Endothelial cell of umbilical vein (primary cell): ENCODE data around the gene NSFL1C. TPM values are rescaled to one million over a fixed set of nuclear protein-coding genes. Genes with fewer than 3 reads are reported as not detected.

Experiments used
- BruUV-seq: library from RNA; stranded (reverse); fragments of 400-500 nt; replicated peaks from 2 replicates; lab custom pipeline; 2021; lab: Mats Ljungman, UMichigan
- CTCF ChIA-PET: fragments of 300-600, 350-600 bp; sonication (Branson Sonifier 250); formaldehyde crosslinking; loops from one replicate; lab custom pipeline; 2021; ENCODE audit warnings: antibody characterized with exemption, inconsistent platforms; lab: Charles Lee
- POLR2A ChIA-PET: fragments of 300-600, 350-600 bp; sonication (Branson Sonifier 250); formaldehyde crosslinking; loops from one replicate; lab custom pipeline; 2021; ENCODE audit warnings: antibody characterized with exemption, inconsistent platforms; lab: Charles Lee
- DNase-seq: peaks from one replicate; pipeline ENCODE4 v3.0.0-alpha.2; 2011; ENCODE audit warnings: low read depth, low spot score
- FAIRE-seq: peaks from 2 replicates; lab custom pipeline; 2011; peaks lifted over from hg19 to GRCh38; lab: Jason Lieb, UNC
- H2AFZ ChIP-seq: 2 replicates; pipeline ENCODE4 v1.6.0; 2012; ENCODE audit warnings: low read depth, low read length, control low read depth, inconsistent platforms
- H3K27ac ChIP-seq: 2 replicates; pipeline ENCODE4 v1.5.1; 2011; ENCODE audit warnings: low read depth, mild to moderate bottlenecking, control low read depth, low read length, moderate library complexity; ENCODE audit not compliant: insufficient read depth
- H3K27me3 ChIP-seq, 2 experiments: 2 replicates each; pipeline versions ENCODE4 v1.6.0 to v1.6.1; 2011; ENCODE audit warnings: low read length in 2 of 2, mixed read lengths in 1 of 2; ENCODE audit not compliant: control insufficient read depth in 2 of 2, insufficient read depth in 2 of 2
- H3K36me3 ChIP-seq, 2 experiments: 2 replicates in 1 of 2; 3 replicates in 1 of 2; pipeline ENCODE4 v1.5.1; 2011; ENCODE audit warnings: low read length in 2 of 2, mild to moderate bottlenecking in 1 of 2, moderate library complexity in 1 of 2; ENCODE audit not compliant: control insufficient read depth in 2 of 2, insufficient read depth in 2 of 2; ENCODE audit errors: extremely low read depth in 1 of 2
- H3K4me1 ChIP-seq: 3 replicates; pipeline ENCODE4 v1.5.1; 2011; ENCODE audit warnings: mild to moderate bottlenecking, low read length; ENCODE audit not compliant: control insufficient read depth, insufficient read depth; ENCODE audit errors: extremely low read depth
- H3K4me2 ChIP-seq: 2 replicates; pipeline ENCODE4 v1.6.1; 2011; ENCODE audit warnings: low read length, control low read depth, mixed read lengths; ENCODE audit not compliant: insufficient read depth
- H3K4me3 ChIP-seq, 3 experiments: fragments of 200-600 bp in 1 of 3; sonication (generic), shearing (Covaris generic) in 1 of 3; replicated peaks in 1 of 3; 2 replicates each; pipeline ENCODE4 v1.5.1; 2011 to 2016; ENCODE audit warnings: control low read depth in 3 of 3, low read length in 3 of 3, mild to moderate bottlenecking in 2 of 3, inconsistent platforms in 1 of 3, low read depth in 1 of 3, moderate library complexity in 1 of 3; ENCODE audit not compliant: insufficient read depth in 1 of 3
- H3K79me2 ChIP-seq: 2 replicates; pipeline ENCODE4 v1.6.0; 2012; ENCODE audit warnings: low read length, inconsistent platforms; ENCODE audit not compliant: control insufficient read depth, insufficient read depth
- H3K9ac ChIP-seq: replicated peaks from 2 replicates; pipeline ENCODE3; 2011; ENCODE audit warnings: low read length, control low read depth; ENCODE audit not compliant: insufficient read depth; ENCODE audit errors: extremely low read depth
- H3K9me1 ChIP-seq: replicated peaks from 3 replicates; pipeline ENCODE4 v1.6.0; 2011; ENCODE audit warnings: mild to moderate bottlenecking, low read length; ENCODE audit not compliant: control insufficient read depth, insufficient read depth; ENCODE audit errors: extremely low read depth
- H3K9me3 ChIP-seq: replicated peaks from 2 replicates; pipeline ENCODE4 v1.5.1; 2012; ENCODE audit warnings: low read length, inconsistent platforms; ENCODE audit not compliant: control insufficient read depth, insufficient read depth
- H4K20me1 ChIP-seq: replicated peaks from 2 replicates; pipeline ENCODE3; 2011; ENCODE audit warnings: mild to moderate bottlenecking, low read length; ENCODE audit not compliant: control insufficient read depth, insufficient read depth; ENCODE audit errors: extremely low read depth
- EZH2 ChIP-seq: IDR thresholded peaks from 2 replicates; pipeline ENCODE4 v1.6.1; 2012; ENCODE audit warnings: borderline replicate concordance, low read depth, mild to moderate bottlenecking, moderate library complexity, low read length, inconsistent platforms; ENCODE audit not compliant: severe bottlenecking
- FOS ChIP-seq: IDR thresholded peaks from 2 replicates; pipeline ENCODE4 v1.6.1; 2011; ENCODE audit warnings: mild to moderate bottlenecking, low read length, moderate library complexity, borderline replicate concordance; ENCODE audit not compliant: insufficient read depth
- GATA2 ChIP-seq: IDR thresholded peaks from 2 replicates; pipeline ENCODE4 v1.7.0; 2011; ENCODE audit warnings: low read depth, mild to moderate bottlenecking, moderate library complexity, mixed read lengths, low read length; ENCODE audit not compliant: insufficient read length, insufficient read depth
- MYC ChIP-seq: IDR thresholded peaks from one replicate; pipeline ENCODE4 v1.6.1; 2011; ENCODE audit warnings: mild to moderate bottlenecking, low read depth, low read length
- POLR2AphosphoS5 ChIP-seq: IDR thresholded peaks from 2 replicates; pipeline ENCODE4 v1.6.1; 2012; ENCODE audit warnings: low read depth, mild to moderate bottlenecking, control low read depth, low read length, moderate library complexity; ENCODE audit not compliant: insufficient read depth
- dilution Hi-C: fragments of 300-500 bp; cut with MboI; formaldehyde crosslinking; loops from one replicate; pipeline ENCODE4 v1.15.0; 2019; ENCODE audit warnings: low sequenced_read_pairs; ENCODE audit not compliant: extremely low pct_ligation_motif_present
- intact Hi-C: fragments of 100-400 bp; cut with micrococcal nuclease; formaldehyde crosslinking; loops from one replicate; pipeline ENCODE4 v1.10.0; 2022
- polyA plus RNA-seq, 4 experiments: library from polyadenylated mRNA; depleted of rRNA in 3 of 4; stranded (reverse) in 3 of 4; unstranded in 1 of 4; fragments of >200 nt; gene quantifications; 2 replicates each; pipeline versions ENCODE4 v1.2.1 to v1.2.3, GENCODE V29; 2011 to 2012; ENCODE audit warnings: missing spikeins in 1 of 4
- total RNA-seq: library from RNA; stranded (reverse); gene quantifications from 2 replicates; pipeline ENCODE4 v1.2.3, GENCODE V29; 2021
- TF ChIP-seq, protein P1 (sequence below): IDR thresholded peaks from 2 replicates; pipeline ENCODE4 v1.6.1; 2011; ENCODE audit not compliant: insufficient read depth, insufficient read length
- TF ChIP-seq, protein P2 (sequence below), 2 donors: IDR thresholded peaks; 1 replicate in 1 of 2; 2 replicates in 1 of 2; pipeline ENCODE4 v1.5.1; 2011; ENCODE audit warnings: low read length in 2 of 2, mild to moderate bottlenecking in 2 of 2, moderate library complexity in 2 of 2, control low read depth in 1 of 2, inconsistent platforms in 1 of 2, low read depth in 1 of 2; ENCODE audit not compliant: insufficient read depth in 1 of 2; ENCODE audit errors: extremely low read depth in 1 of 2

The NSFL1C gene
- total and polyA plus RNA-seq, 2 donors (not counting 3 experiments of a cell fraction or from before 2014, with no cell fraction given): 27.3 to 95.7 TPM

DNA sequence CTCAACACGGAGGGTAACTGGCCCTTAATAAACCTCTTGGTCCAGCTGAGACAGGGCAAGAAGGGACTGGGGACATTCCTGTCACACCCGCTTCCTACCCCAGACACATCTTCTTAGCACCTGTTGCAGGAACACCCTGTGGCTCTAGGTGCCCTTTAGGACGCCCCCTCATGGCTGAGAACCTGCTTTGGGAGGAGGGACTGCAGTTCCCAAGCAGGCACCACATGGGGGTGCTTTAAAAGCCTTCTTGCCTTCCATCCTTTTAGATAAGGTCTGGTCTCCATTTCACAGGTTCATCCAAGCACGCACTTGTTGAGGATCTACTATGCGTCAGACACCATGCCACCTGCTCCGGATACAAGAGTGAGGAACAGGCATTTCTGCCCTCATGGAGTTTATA lies 26.6 kb downstream of the NSFL1C start:
- intact Hi-C loops (loop anchor here (1.0 kb wide), 1 partner anchor 63 kb away; no protein-coding TSS in a partner anchor), dilution Hi-C loops (loop anchor here (25.0 kb wide), 1 partner anchor 128 kb away; no protein-coding TSS in a partner anchor)
- BruUV-seq: no TSS peak
- ChIA-PET POLR2A (no interaction called here), CTCF (interaction anchor here (0.6 to 4.3 kb wide), 7 partner anchors 11 to 601 kb away, joined by 3 to 38 read pairs (median 5); no protein-coding TSS in a partner anchor)
- Histone ChIP-seq H3K79me2 (no peaks in the 10 kb centered on the region), H2AFZ (no peak overlapping the region), H3K4me2 (no peak overlapping the region), H3K27ac (no peak overlapping the region), H3K9ac (no peak overlapping the region), H4K20me1 (no peaks in the 10 kb centered on the region), H3K4me3 (no peak overlapping the region), H3K36me3 (peaks cover 16 to 24% of the 10 kb centered on the region in 2 experiments), H3K9me1 (no peaks in the 10 kb centered on the region), H3K9me3 (no peaks in the 10 kb centered on the region), H3K4me1 (peaks cover 10% of the 10 kb centered on the region), H3K27me3 (no peaks in the 10 kb centered on the region)
- no peak for TF ChIP-seq MYC
- TF ChIP-seq GATA2: no peak
- no peak for TF ChIP-seq POLR2AphosphoS5
- TF ChIP-seq FOS: no peak
- TF ChIP-seq, protein P1, sequence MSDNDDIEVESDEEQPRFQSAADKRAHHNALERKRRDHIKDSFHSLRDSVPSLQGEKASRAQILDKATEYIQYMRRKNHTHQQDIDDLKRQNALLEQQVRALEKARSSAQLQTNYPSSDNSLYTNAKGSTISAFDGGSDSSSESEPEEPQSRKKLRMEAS: no peak
- no peak for TF ChIP-seq EZH2
- TF ChIP-seq, protein P2, sequence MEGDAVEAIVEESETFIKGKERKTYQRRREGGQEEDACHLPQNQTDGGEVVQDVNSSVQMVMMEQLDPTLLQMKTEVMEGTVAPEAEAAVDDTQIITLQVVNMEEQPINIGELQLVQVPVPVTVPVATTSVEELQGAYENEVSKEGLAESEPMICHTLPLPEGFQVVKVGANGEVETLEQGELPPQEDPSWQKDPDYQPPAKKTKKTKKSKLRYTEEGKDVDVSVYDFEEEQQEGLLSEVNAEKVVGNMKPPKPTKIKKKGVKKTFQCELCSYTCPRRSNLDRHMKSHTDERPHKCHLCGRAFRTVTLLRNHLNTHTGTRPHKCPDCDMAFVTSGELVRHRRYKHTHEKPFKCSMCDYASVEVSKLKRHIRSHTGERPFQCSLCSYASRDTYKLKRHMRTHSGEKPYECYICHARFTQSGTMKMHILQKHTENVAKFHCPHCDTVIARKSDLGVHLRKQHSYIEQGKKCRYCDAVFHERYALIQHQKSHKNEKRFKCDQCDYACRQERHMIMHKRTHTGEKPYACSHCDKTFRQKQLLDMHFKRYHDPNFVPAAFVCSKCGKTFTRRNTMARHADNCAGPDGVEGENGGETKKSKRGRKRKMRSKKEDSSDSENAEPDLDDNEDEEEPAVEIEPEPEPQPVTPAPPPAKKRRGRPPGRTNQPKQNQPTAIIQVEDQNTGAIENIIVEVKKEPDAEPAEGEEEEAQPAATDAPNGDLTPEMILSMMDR (IDR thresholded peaks at IDR 0.05; ENCODE audit: extremely low read depth in 1 of 2, insufficient read depth in 1 of 2, low read depth in 1 of 2, low read length in 2 of 2): peak; percentile 24 to 43
- FAIRE-seq (peak; percentile 85), DNase-seq (peak; percentile 27)
